ENCODE results near the gene KLK10.

GRCh38 chr19:51065221-51065960, 45.9 kb upstream of the KLK10 start:
- no peak for TF ChIP-seq CTCF (IDR thresholded peaks at IDR 0.05)
- TF ChIP-seq POLR2A (IDR thresholded peaks at IDR 0.05): no peak

Measured in thyroid gland (tissue), 4 donors.